Retinal pigment epithelial cell (primary cell): ENCODE measurements around the gene LYPD1.

Experiments
- DNase-seq: peaks from one replicate; pipeline ENCODE4 v3.0.0-alpha.2; 2010; ENCODE audit warnings: low read depth
- H3K4me3 ChIP-seq: 2 replicates; pipeline ENCODE4 v1.5.1; 2011; ENCODE audit warnings: mild to moderate bottlenecking, low read length, control low read depth, moderate library complexity
- CTCF ChIP-seq: conservative IDR thresholded peaks from 2 replicates; pipeline ENCODE4 v1.5.1; 2011; ENCODE audit warnings: low read depth, low read length, control low read depth, inconsistent platforms

LYPD1 gene

GRCh38 chr2:132654335-132654734 is 15.7 kb downstream of the LYPD1 start:
- no peak overlapping the region for H3K4me3 ChIP-seq
- no peak for DNase-seq
- no peak for TF ChIP-seq CTCF

GRCh38 chr2:132652474-132652873 is 17.5 kb downstream of the LYPD1 start:
- no peak overlapping the region for H3K4me3 ChIP-seq
- peak; percentile 99 for DNase-seq
- TF ChIP-seq CTCF = no peak

GRCh38 chr2:132651115-132652045 is 18.6 kb downstream of the LYPD1 start:
- peak; percentile 89 for TF ChIP-seq CTCF
- no peak for DNase-seq
- no peak overlapping the region for H3K4me3 ChIP-seq

- DNase-seq = no peak
- TF ChIP-seq CTCF = no peak
- no peak overlapping the region for H3K4me3 ChIP-seq
Measured at GRCh38 chr2:132646540-132647108, 23.4 kb downstream of the LYPD1 start.

- H3K4me3 ChIP-seq = no peak overlapping the region
- no peak for TF ChIP-seq CTCF
- DNase-seq = no peak
Measured at GRCh38 chr2:132645722-132646539, 24.1 kb downstream of the LYPD1 start.

GRCh38 chr2:132645176-132645575 is 24.8 kb downstream of the LYPD1 start:
- no peak for DNase-seq
- no peak for TF ChIP-seq CTCF
- H3K4me3 ChIP-seq = no peak overlapping the region
